Activated CD4-positive, alpha-beta T cell treated with anti-CD3 and anti-CD28 coated beads, Interleukin-2, amount 10 ng/mL, durations not matched to agents 24 days and 14 days (primary cell): ENCODE measurements around the gene CD69. TPM values are rescaled to one million over a fixed set of nuclear protein-coding genes. Genes with fewer than 3 reads are reported as not detected.

Experiments
- DNase-seq: peaks from one replicate; pipeline ENCODE4 v3.0.0; 2022
- H3K27ac Mint-ChIP-seq: one replicate; pipeline ENCODE4 v1.8.0; 2022; ENCODE audit warnings: mild to moderate bottlenecking, mixed read lengths
- H3K27me3 Mint-ChIP-seq: one replicate; pipeline ENCODE4 v1.8.0; 2022; ENCODE audit warnings: mixed read lengths
- H3K36me3 Mint-ChIP-seq: one replicate; pipeline ENCODE4 v1.8.0; 2022; ENCODE audit warnings: low read depth, mild to moderate bottlenecking, mixed read lengths
- H3K4me1 Mint-ChIP-seq: one replicate; pipeline ENCODE4 v1.8.0; 2021; ENCODE audit warnings: mixed read lengths
- H3K4me3 Mint-ChIP-seq: one replicate; pipeline ENCODE4 v1.8.0; 2022; ENCODE audit warnings: mild to moderate bottlenecking, moderate library complexity, mixed read lengths
- H3K9me3 Mint-ChIP-seq: one replicate; pipeline ENCODE4 v1.8.0; 2021; ENCODE audit warnings: mixed read lengths
- intact Hi-C: fragments of 100-400 bp; cut with micrococcal nuclease; formaldehyde crosslinking; loops from one replicate; pipeline ENCODE4 v1.15.1; 2023
- total RNA-seq: library from RNA; stranded (reverse); gene quantifications from 2 replicates; pipeline ENCODE4 v1.2.3, GENCODE V29; 2022

The CD69 gene
- total RNA-seq, 1 donor from 2014 or later, result 111 TPM

DNA sequence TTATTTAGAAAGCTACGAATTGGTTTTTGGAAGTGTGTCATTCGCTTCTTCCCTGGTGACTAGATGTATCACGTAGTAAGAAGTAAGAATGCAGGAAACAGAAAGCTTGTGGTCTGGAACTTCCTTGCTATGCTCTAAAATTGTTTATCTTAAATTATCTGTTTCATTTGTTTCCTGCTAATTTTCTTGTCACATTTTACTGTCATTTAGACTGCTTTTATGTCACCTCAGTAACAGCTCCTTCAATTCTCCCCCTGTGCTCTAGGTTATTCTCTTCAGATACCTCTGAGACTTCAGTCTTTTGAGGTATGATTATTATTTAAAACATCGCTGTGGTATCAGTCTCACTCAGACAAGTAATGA, 699 bp upstream of the CD69 start:
- Mint-ChIP-seq H3K4me1 (peaks cover 44% of the 10 kb centered on the region), H3K9me3 (peaks cover 5% of the 10 kb centered on the region), H3K27me3 (peaks cover 5% of the 10 kb centered on the region), H3K4me3 (peak overlapping the region; percentile 94), H3K27ac (peak overlapping the region; percentile 98), H3K36me3 (peaks cover 42% of the 10 kb centered on the region)
- DNase-seq, result peak; percentile 79
- intact Hi-C loops, result loop anchor here (1.0 kb wide), 4 partner anchors 20 to 108 kb away; partner anchors contain the start of genes CLEC2B and CLECL1

DNA sequence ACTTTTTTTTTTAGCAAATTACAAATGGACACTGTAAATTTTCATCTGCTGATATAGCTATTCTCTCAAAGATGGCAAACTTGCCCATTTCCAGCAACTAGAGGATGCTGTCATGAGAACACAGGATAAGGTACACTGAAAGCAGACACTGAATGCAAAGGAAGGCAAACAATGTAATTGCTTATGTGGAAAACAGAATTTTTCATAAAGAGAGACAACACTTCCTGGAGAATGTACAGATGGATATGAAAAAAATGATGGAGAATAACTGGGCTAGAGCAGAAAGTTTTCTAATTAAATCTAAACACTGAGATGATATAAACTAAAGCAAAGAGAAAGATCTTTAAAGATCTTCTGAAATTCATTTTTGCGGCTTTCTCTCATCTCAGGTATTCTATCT, 581 bp downstream of the CD69 start:
- DNase-seq, result peak; percentile 77
- Mint-ChIP-seq H3K27ac (peak overlapping the region; percentile 96), H3K4me3 (peak overlapping the region; percentile 94), H3K27me3 (peaks cover 3% of the 10 kb centered on the region), H3K36me3 (peaks cover 54% of the 10 kb centered on the region), H3K4me1 (peaks cover 47% of the 10 kb centered on the region), H3K9me3 (peaks cover 5% of the 10 kb centered on the region)
- intact Hi-C loops, result loop anchor here (1.0 kb wide), 3 partner anchors 91 to 516 kb away; partner anchors contain the start of gene CLEC2D

DNA sequence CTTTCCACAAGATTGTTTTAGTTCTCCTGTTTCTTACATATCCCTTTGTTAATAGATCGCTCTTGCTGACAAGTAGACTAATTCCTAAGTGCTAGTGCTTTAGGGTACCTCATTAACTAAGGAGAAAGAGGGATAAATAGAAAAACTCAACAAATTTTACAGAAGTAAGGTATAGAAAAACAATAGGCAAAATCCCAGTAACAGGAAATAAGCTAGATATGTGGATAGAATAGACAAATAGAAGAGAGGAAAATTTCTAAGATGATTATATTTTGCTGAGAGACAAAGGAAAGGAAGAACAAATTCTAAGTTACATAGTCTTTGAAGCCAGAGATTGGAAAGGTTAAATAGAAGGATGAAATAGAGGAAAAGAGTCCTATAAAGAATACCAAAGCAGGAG, 1.0 kb downstream of the CD69 start:
- H3K36me3 Mint-ChIP-seq, result peaks cover 54% of the 10 kb centered on the region
- intact Hi-C loops, result loop anchor here (1.0 kb wide), 3 partner anchors 90 to 515 kb away; partner anchors contain the start of gene CLEC2D
- H3K4me1 Mint-ChIP-seq, result peaks cover 46% of the 10 kb centered on the region
- peak overlapping the region; percentile 94 for H3K4me3 Mint-ChIP-seq
- peaks cover under 1% of the 10 kb centered on the region for H3K27me3 Mint-ChIP-seq
- peak overlapping the region; percentile 96 for H3K27ac Mint-ChIP-seq
- DNase-seq, result no peak
- peaks cover 5% of the 10 kb centered on the region for H3K9me3 Mint-ChIP-seq

DNA sequence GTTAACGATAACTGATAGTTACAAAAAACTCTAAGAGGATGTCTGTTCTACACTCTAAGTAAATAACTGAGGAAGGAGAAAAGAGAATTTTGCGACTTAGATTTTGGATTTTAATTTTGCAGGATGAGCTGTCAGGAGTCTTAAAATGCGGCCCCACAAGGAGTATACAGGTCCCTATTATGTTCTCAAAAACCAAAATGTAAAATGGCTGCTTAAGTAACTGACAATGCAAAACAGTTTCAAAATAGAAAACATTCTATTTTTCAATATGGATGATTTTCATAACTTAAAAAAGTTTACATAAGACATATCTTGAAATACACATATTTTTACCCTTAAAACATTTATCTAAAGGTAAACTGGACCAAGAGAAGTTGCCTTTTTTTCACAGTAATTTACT, 2.6 kb downstream of the CD69 start:
- Mint-ChIP-seq H3K4me1 (peaks cover 46% of the 10 kb centered on the region), H3K9me3 (peaks cover 5% of the 10 kb centered on the region), H3K27ac (peak overlapping the region; percentile 96), H3K36me3 (peaks cover 69% of the 10 kb centered on the region), H3K4me3 (peak overlapping the region; percentile 94), H3K27me3 (no peaks in the 10 kb centered on the region)
- intact Hi-C loops, result no loop called here
- no peak for DNase-seq

DNA sequence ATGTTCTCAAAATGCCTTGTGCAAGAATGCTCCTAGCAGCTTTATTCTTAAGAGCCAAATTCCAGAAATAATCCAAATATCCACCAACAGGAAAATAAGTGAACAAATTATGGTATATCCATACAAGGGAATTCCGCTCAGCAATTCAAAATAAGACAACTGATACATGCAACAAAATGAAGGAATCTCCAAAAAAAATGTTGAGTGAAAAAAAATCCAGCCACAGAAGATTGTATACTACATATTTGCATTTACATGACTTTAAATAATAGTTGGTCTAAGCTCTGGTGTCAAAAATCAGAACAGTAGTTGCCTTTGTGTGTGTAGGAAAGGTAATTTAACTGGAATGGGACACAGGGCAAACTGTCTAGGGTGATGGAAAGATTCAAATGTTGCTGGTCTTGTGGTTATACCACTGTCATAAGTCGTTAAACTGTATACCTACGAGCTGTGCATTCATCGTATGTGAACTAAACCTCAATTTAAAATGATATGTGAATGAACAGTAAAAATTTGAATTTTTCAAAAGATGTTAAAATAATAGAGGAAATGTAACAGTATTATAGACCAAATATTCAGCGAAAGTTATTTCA, 3.2 kb downstream of the CD69 start:
- peaks cover 75% of the 10 kb centered on the region for H3K36me3 Mint-ChIP-seq
- DNase-seq, result peak; percentile 76
- H3K4me1 Mint-ChIP-seq, result peaks cover 50% of the 10 kb centered on the region
- peaks cover 4% of the 10 kb centered on the region for H3K9me3 Mint-ChIP-seq
- no peaks in the 10 kb centered on the region for H3K27me3 Mint-ChIP-seq
- peak overlapping the region; percentile 96 for H3K27ac Mint-ChIP-seq
- intact Hi-C loops, result no loop called here
- H3K4me3 Mint-ChIP-seq, result peak overlapping the region; percentile 94

DNA sequence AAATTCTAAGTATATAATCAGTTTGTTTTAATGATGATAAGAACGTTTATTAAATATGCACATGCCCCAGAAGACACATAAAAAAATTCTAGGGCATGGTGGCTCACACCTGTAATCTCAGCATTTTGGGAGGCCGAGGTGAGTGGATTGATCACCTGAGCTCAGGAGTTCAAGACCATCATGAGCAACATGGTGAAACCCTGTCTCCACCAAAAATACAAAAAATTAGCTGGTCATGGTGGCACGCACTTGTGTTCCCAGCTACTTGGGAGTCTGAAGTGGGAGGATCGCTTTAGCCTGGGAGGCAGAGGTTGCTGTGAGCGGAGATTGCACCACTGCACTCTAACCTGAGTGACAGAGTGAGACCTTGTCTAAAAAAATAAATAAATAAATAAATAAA, 4.0 kb downstream of the CD69 start:
- Mint-ChIP-seq H3K36me3 (peaks cover 77% of the 10 kb centered on the region), H3K27me3 (no peaks in the 10 kb centered on the region), H3K9me3 (no peaks in the 10 kb centered on the region), H3K27ac (peak overlapping the region; percentile 91), H3K4me1 (peaks cover 45% of the 10 kb centered on the region), H3K4me3 (peak overlapping the region; percentile 94)
- peak; percentile 72 for DNase-seq
- intact Hi-C loops, result no loop called here

DNA sequence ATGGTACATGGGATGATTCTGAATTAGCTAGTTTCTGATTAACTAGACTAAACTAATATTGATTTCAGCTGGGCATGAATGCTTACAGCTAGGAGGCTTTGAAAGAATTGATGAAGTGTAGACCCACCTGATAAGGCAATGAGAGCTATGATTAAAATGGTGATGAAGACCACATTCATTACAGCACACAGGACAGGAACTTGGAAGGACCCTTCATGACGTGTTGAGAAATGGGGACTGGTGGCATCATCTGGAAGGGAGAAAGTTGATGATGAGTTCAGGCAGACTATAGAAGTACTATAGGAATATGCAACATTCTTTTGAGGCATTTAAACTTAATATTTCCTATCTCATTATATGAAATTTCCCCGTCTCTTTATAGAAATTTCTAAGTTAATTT, 4.5 kb downstream of the CD69 start:
- DNase-seq, result peak; percentile 63
- Mint-ChIP-seq H3K4me3 (peak overlapping the region; percentile 94), H3K27ac (peak overlapping the region; percentile 91), H3K36me3 (peaks cover 81% of the 10 kb centered on the region), H3K27me3 (no peaks in the 10 kb centered on the region), H3K9me3 (no peaks in the 10 kb centered on the region), H3K4me1 (peaks cover 45% of the 10 kb centered on the region)
- intact Hi-C loops, result no loop called here

DNA sequence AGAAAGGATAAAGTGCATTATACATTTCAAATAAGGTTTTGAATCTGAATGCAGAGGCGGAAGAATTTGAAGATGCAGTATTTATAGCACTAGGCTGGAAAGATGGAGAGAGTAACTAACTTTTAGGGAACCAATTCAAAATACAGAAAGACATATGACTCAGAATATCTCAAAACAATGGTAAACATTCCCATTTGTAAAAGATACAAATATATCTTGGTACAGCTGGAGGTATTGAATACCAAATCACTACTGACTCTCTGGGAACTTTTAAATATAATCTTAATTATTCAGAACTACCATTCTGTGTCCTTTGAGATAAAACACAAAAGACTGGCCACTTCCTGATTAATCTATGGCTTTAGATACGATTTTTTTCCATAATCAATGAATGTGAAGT, 5.1 kb downstream of the CD69 start:
- H3K36me3 Mint-ChIP-seq, result peaks cover 83% of the 10 kb centered on the region
- H3K4me3 Mint-ChIP-seq, result peak overlapping the region; percentile 94
- H3K27me3 Mint-ChIP-seq, result no peaks in the 10 kb centered on the region
- H3K9me3 Mint-ChIP-seq, result no peaks in the 10 kb centered on the region
- no peak for DNase-seq
- peak overlapping the region; percentile 87 for H3K27ac Mint-ChIP-seq
- intact Hi-C loops, result no loop called here
- H3K4me1 Mint-ChIP-seq, result peaks cover 45% of the 10 kb centered on the region

DNA sequence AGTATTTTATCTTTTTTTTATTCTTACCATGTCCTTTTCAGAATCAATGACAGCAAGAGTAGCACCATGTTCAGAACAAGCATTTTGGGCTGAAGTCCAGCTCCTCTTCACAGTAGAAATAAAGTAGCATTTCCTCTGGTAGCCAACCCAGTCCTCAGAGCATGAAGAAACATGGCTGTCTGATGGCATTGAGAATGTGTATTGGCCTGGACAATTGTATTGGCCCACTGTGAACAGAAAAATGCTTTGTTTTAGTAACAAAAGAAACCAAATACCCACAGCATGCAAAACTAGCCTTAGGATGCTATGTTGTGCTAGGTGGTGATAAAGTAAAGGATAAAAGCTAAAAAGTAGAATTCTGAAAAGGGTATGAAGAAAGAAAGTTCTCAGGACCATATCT, 5.7 kb downstream of the CD69 start:
- peak overlapping the region; percentile 94 for H3K4me3 Mint-ChIP-seq
- H3K9me3 Mint-ChIP-seq, result no peaks in the 10 kb centered on the region
- intact Hi-C loops, result no loop called here
- H3K36me3 Mint-ChIP-seq, result peaks cover 79% of the 10 kb centered on the region
- peaks cover 47% of the 10 kb centered on the region for H3K4me1 Mint-ChIP-seq
- H3K27ac Mint-ChIP-seq, result peak overlapping the region; percentile 87
- peak; percentile 61 for DNase-seq
- no peaks in the 10 kb centered on the region for H3K27me3 Mint-ChIP-seq

DNA sequence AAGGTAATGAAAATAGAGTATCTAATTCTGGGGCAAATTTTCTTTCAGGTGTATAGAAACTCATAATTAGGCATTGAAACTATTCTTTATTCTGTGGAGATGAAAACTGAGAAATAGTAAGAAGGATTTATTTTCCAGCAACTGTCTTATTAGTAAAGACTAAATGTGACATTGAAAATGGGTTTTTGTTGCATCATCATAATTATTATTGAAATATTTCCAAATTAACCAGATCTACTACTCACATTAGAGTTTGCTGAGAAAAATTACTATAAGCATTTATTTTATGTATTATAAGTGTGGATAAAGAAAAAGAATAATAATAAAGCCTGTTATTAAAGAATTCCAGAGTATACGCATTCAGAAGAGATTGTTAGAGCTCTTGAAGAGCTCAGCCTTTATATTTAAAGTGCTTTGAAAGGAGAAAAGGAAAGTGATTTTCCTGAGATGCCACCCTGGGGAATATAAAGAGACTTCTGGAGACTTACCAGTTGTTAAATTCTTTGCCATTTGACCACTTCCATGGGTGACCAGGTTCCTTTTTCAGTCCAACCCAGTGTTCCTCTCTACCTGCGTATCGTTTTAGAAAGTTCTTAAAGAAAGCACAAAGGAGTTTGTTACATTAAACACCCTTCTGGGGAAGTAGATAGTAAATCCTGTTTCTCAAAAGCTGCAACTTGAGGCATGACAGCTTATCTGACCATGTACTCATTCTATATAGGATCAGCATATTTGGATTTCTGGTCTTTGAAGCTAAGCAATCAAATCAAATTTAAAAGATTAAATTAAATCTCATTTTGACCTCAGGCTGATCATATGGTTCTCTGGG, 6.4 kb downstream of the CD69 start:
- Mint-ChIP-seq H3K27me3 (no peaks in the 10 kb centered on the region), H3K36me3 (peaks cover 73% of the 10 kb centered on the region), H3K9me3 (no peaks in the 10 kb centered on the region), H3K4me3 (peak overlapping the region; percentile 94), H3K27ac (peak overlapping the region; percentile 52), H3K4me1 (peaks cover 49% of the 10 kb centered on the region)
- no peak for DNase-seq
- intact Hi-C loops, result no loop called here

DNA sequence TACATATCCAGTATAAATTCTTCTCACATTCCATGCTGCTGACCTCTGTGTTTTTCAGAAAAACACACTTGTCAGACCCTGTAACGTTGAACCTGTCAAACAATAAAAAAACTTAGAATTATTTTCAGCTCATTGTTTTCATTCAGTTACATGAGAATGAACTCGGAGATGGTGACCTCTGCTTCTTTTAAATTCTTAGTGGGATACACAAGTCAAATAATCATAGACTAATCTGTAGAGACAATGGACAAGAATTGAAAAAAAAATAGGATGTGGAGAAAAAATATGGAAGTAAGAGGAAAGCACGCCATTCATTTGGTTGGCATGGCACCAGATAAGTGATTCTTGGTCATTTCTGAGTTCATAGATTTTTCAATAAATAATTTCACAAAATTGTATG, 7.2 kb downstream of the CD69 start:
- Mint-ChIP-seq H3K27ac (peak overlapping the region; percentile 54), H3K36me3 (peaks cover 65% of the 10 kb centered on the region), H3K9me3 (no peaks in the 10 kb centered on the region), H3K4me3 (peak overlapping the region; percentile 61), H3K4me1 (peaks cover 52% of the 10 kb centered on the region), H3K27me3 (no peaks in the 10 kb centered on the region)
- intact Hi-C loops, result no loop called here
- DNase-seq, result no peak

DNA sequence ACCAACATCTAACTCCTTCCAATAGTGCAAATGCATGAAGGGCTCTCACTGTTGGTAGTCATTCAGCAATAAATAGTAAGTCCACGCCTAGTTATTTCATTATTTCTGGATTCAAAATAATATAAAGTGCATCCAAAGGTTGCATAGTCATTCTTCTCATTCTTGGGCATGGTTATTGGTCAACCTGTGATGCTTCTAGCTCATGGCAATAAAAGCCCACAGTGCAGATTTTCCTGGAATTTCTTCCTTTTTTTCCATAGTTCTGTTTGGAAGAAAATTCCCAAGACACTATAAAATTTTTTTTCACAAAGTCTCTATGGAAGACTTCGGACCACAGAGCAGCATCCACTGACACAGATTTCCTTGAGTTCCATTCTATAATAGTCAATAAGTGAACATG, 7.6 kb downstream of the CD69 start:
- peak overlapping the region; percentile 61 for H3K4me3 Mint-ChIP-seq
- H3K27me3 Mint-ChIP-seq, result no peaks in the 10 kb centered on the region
- peak overlapping the region; percentile 52 for H3K27ac Mint-ChIP-seq
- no peak for DNase-seq
- H3K36me3 Mint-ChIP-seq, result peaks cover 61% of the 10 kb centered on the region
- no peaks in the 10 kb centered on the region for H3K9me3 Mint-ChIP-seq
- intact Hi-C loops, result no loop called here
- peaks cover 52% of the 10 kb centered on the region for H3K4me1 Mint-ChIP-seq

DNA sequence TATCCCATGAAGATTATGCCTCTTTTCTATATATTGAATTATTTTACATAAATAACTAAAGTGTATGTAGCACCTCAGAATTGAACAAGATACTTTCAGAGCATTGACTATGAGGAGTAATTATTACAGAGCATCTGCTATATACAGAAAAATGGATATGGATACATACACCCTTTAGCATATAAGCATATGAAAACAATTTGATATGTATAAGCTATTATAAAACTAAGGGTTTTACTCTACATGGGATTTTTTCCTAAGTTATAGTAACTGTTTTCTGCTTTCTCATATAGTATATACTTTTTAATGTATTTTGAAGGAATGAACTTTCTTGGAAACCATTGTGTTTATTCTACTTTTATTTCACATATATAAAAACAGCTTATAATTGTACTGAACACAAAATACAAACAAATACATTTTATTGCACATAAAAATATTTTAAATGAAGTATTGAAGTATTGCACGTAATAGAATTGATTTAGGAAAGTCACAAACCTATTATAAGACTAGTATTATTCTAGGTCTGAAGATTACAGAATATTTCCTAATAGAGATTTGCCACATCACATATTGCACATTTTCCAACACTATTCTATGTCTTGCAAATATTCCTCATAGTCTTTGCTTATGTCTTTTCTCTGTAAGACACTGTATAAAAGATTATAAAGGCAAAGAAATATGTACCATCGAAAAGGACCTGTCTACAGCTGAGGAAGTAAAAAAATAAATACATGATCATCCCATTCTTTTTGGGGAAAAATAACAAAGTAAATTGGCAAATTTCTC, 8.4 kb downstream of the CD69 start:
- H3K4me1 Mint-ChIP-seq, result peaks cover 49% of the 10 kb centered on the region
- peak overlapping the region; percentile 72 for H3K27ac Mint-ChIP-seq
- DNase-seq, result no peak
- no peaks in the 10 kb centered on the region for H3K27me3 Mint-ChIP-seq
- no peaks in the 10 kb centered on the region for H3K9me3 Mint-ChIP-seq
- peaks cover 54% of the 10 kb centered on the region for H3K36me3 Mint-ChIP-seq
- intact Hi-C loops, result no loop called here
- H3K4me3 Mint-ChIP-seq, result peak overlapping the region; percentile 61
